Panc1 (cell line): ENCODE results near the gene PTP4A2.

Experiments
- CTCF ChIP-seq: fragments of 450-650 bp; IDR thresholded peaks from 2 replicates; pipeline ENCODE4 v1.5.1; 2017; ENCODE audit warnings: mild to moderate bottlenecking
- POLR2AphosphoS5 ChIP-seq: IDR thresholded peaks from 2 replicates; pipeline ENCODE4 v1.6.1; 2012; ENCODE audit warnings: mild to moderate bottlenecking, low read depth, low read length, moderate library complexity
- REST ChIP-seq, 2 experiments: IDR thresholded peaks; 2 replicates each; pipeline ENCODE4 v1.6.1; 2011 to 2012; ENCODE audit warnings: low read depth in 2 of 2, control low read depth in 1 of 2, low read length in 1 of 2, mild to moderate bottlenecking in 1 of 2, moderate library complexity in 1 of 2; ENCODE audit not compliant: insufficient read depth in 1 of 2

- TF ChIP-seq CTCF (no peak), POLR2AphosphoS5 (no peak), REST (IDR thresholded peaks at IDR 0.05; ENCODE audit: insufficient read depth in 1 of 2, low read depth in 2 of 2, low read length in 1 of 2) (no peak)
Observed at GRCh38 chr1:31891280-31891679, 46.9 kb downstream of the PTP4A2 start.
